Measurements from ENCODE around the gene TCF4. TPM values are rescaled to one million over a fixed set of nuclear protein-coding genes. Genes with fewer than 3 reads are reported as not detected.

TCF4 gene
- total RNA-seq, 1 experiment from 2014 or later: 0.42 TPM

- TF ChIP-seq FOSL1 (IDR thresholded peaks at IDR 0.05; ENCODE audit: low read depth): no peak
- TF ChIP-seq YY1 (IDR thresholded peaks at IDR 0.05; ENCODE audit: extremely low read depth, insufficient replicate concordance, low read depth, low read length): no peak
These were observed 241.6 kb downstream of the TCF4 start (continued) for GRCh38 chr18:55346387-55346786.

GRCh38 chr18:55345103-55345950, 242.7 kb downstream of the TCF4 start:
- no peaks in the 10 kb centered on the region for H3K36me3 ChIP-seq (ENCODE audit: control insufficient read depth in 1 of 2, insufficient read depth in 2 of 2, low read length in 2 of 2)
- intact Hi-C loops (cut with micrococcal nuclease): no loop called here
- RAD21 ChIA-PET (ENCODE audit: low non-redundant PET in 1 of 2, low total read pairs in 2 of 2, uncharacterized antibody in 2 of 2, unreplicated experiment in 2 of 2): no interaction called here
- no peaks in the 10 kb centered on the region for H4K20me1 ChIP-seq (ENCODE audit: insufficient read depth)
- DNase-seq (ENCODE audit: low read depth, low spot score) (no peak), ATAC-seq (no peak)
- CTCF ChIA-PET: no interaction called here
- no peak overlapping the region for H3K9ac ChIP-seq (ENCODE audit: low read length)
- H3K4me1 ChIP-seq (ENCODE audit: control insufficient read depth in 1 of 2, insufficient read depth in 2 of 2, low read length in 2 of 2): no peaks in the 10 kb centered on the region
- H3K9me2 ChIP-seq (ENCODE audit: insufficient read depth): no peaks in the 10 kb centered on the region
- POLR2A ChIA-PET: no interaction called here
- no TSS peak for BruUV-seq (replicated peaks)
- no peak overlapping the region for H3K27ac ChIP-seq (ENCODE audit: low read depth, low read length)
- no peak overlapping the region for H3K4me3 ChIP-seq (replicated peaks in 1 of 2; ENCODE audit: low read depth in 1 of 2, low read length in 2 of 2)
- peaks cover 3% of the 10 kb centered on the region; the same call in 1 of the 2 replicates for H3K27me3 ChIP-seq (ENCODE audit: insufficient read depth, low read length)
- H2AFZ ChIP-seq (ENCODE audit: low read depth, low read length, poor library complexity, severe bottlenecking): no peak overlapping the region
- no peak overlapping the region for H3K4me2 ChIP-seq (ENCODE audit: low read length)
- H3K9me3 ChIP-seq (ENCODE audit: control insufficient read depth in 1 of 2, insufficient read depth in 1 of 2, low read depth in 1 of 2, low read length in 2 of 2): no peaks in the 10 kb centered on the region
- no peak for TF ChIP-seq EZH2phosphoT487 (IDR thresholded peaks at IDR 0.05; ENCODE audit: borderline replicate concordance)
- TF ChIP-seq TCF7L2 (IDR thresholded peaks at IDR 0.05; ENCODE audit: borderline replicate concordance, extremely low read depth, insufficient read depth, insufficient read length): no peak
- no peak for TF ChIP-seq YY1 (IDR thresholded peaks at IDR 0.05; ENCODE audit: extremely low read depth, insufficient replicate concordance, low read depth, low read length)
- TF ChIP-seq CBX3 (IDR thresholded peaks at IDR 0.05; ENCODE audit: low read depth): no peak
- TF ChIP-seq JUND (IDR thresholded peaks at IDR 0.05): no peak
- no peak for TF ChIP-seq POLR2A (IDR thresholded peaks at IDR 0.05; ENCODE audit: borderline replicate concordance, extremely low read depth, insufficient read depth, insufficient read length)
- TF ChIP-seq FOSL1 (IDR thresholded peaks at IDR 0.05; ENCODE audit: low read depth): no peak
- no peak for TF ChIP-seq CEBPB (IDR thresholded peaks at IDR 0.05; ENCODE audit: low read depth)
- TF ChIP-seq SRF (IDR thresholded peaks at IDR 0.05; ENCODE audit: low read depth): no peak
- no peak for TF ChIP-seq REST (IDR thresholded peaks at IDR 0.05; ENCODE audit: low read depth)
- no peak for TF ChIP-seq ELF1 (IDR thresholded peaks at IDR 0.05; ENCODE audit: borderline replicate concordance, low read depth)
- no peak for TF ChIP-seq RAD21 (IDR thresholded peaks at IDR 0.05; ENCODE audit: low read depth)
- no peak for TF ChIP-seq ATF3 (IDR thresholded peaks at IDR 0.05)
- TF ChIP-seq ZFX (IDR thresholded peaks at IDR 0.05): no peak
- no peak for TF ChIP-seq CTCF (IDR thresholded peaks at IDR 0.05 in 2 of 3, conservative IDR thresholded peaks at IDR 0.05 in 1 of 3; ENCODE audit: borderline replicate concordance in 1 of 3, insufficient read depth in 1 of 3, low read depth in 2 of 3, low read length in 2 of 3)
- TF ChIP-seq ZNF274 (IDR thresholded peaks at IDR 0.05; ENCODE audit: low read depth, low read length): no peak
- no peaks in the 10 kb centered on the region for H3K79me2 ChIP-seq (ENCODE audit: insufficient read depth, low read length)
